Mesenchymal stem cell (in vitro differentiated cells and primary cell): ENCODE data around the gene PLAC1.

Source experiments
- DNase-seq: peaks from one replicate; pipeline ENCODE4 v3.0.0-alpha.2; 2013
- H2AFZ ChIP-seq: one replicate; pipeline ENCODE4 v1.6.1; 2013; ENCODE audit warnings: low read depth, mild to moderate bottlenecking, control low read depth, inconsistent platforms, low read length, moderate library complexity
- H2AK5ac ChIP-seq: 2 replicates; pipeline ENCODE4 v1.6.1; 2013; ENCODE audit warnings: low read length, moderate library complexity, mild to moderate bottlenecking, inconsistent platforms; ENCODE audit not compliant: severe bottlenecking
- H2BK120ac ChIP-seq: one replicate; pipeline ENCODE4 v1.6.1; 2013; ENCODE audit warnings: low read depth, mild to moderate bottlenecking, inconsistent platforms, low read length, moderate library complexity
- H2BK12ac ChIP-seq, 2 experiments: one replicate each; pipeline ENCODE4 v1.6.1; 2013; ENCODE audit warnings: inconsistent platforms in 2 of 2, low read length in 2 of 2, mild to moderate bottlenecking in 2 of 2, moderate library complexity in 2 of 2, control low read depth in 1 of 2
- H2BK15ac ChIP-seq: one replicate; pipeline ENCODE4 v1.6.1; 2013; ENCODE audit warnings: mild to moderate bottlenecking, low read depth, inconsistent platforms; ENCODE audit not compliant: poor library complexity, severe bottlenecking
- H2BK5ac ChIP-seq: 2 replicates; pipeline ENCODE4 v1.6.1; 2013; ENCODE audit warnings: low read depth, mild to moderate bottlenecking, low read length, control low read depth, inconsistent platforms; ENCODE audit not compliant: poor library complexity, severe bottlenecking
- H3K14ac ChIP-seq, 2 experiments: one replicate each; pipeline ENCODE4 v1.6.1; 2013; ENCODE audit warnings: inconsistent platforms in 2 of 2, low read length in 2 of 2, control low read depth in 1 of 2, mild to moderate bottlenecking in 1 of 2, moderate library complexity in 1 of 2
- H3K18ac ChIP-seq, 2 experiments: one replicate each; pipeline ENCODE4 v1.6.1; 2013; ENCODE audit warnings: inconsistent platforms in 2 of 2, low read length in 2 of 2, control low read depth in 1 of 2, low read depth in 1 of 2, mild to moderate bottlenecking in 1 of 2
- H3K23ac ChIP-seq, 2 experiments: one replicate each; pipeline ENCODE4 v1.6.1; 2013; ENCODE audit warnings: inconsistent platforms in 2 of 2, low read length in 2 of 2, mild to moderate bottlenecking in 2 of 2, moderate library complexity in 2 of 2, control low read depth in 1 of 2
- H3K27ac ChIP-seq: 2 replicates; pipeline ENCODE4 v1.5.1; 2013; ENCODE audit warnings: mild to moderate bottlenecking, moderate library complexity, low read length, control low read depth, inconsistent platforms; ENCODE audit not compliant: poor library complexity, severe bottlenecking
- H3K27me3 ChIP-seq, 2 experiments: 2 replicates each; pipeline versions ENCODE4 v1.6.1 to v1.7.0; 2013; ENCODE audit warnings: low read length in 2 of 2, mild to moderate bottlenecking in 2 of 2, moderate library complexity in 2 of 2, control low read depth in 1 of 2, inconsistent platforms in 1 of 2; ENCODE audit not compliant: control insufficient read depth in 1 of 2, insufficient read depth in 1 of 2
- H3K36me3 ChIP-seq, 2 experiments: 2 replicates each; pipeline versions ENCODE4 v1.6.1 to v1.7.0; 2013; ENCODE audit warnings: low read length in 2 of 2, control low read depth in 1 of 2, inconsistent platforms in 1 of 2, low read depth in 1 of 2, mild to moderate bottlenecking in 1 of 2; ENCODE audit not compliant: insufficient read depth in 2 of 2, control insufficient read depth in 1 of 2
- H3K4ac ChIP-seq, 2 experiments: one replicate each; pipeline ENCODE4 v1.6.1; 2013; ENCODE audit warnings: inconsistent platforms in 2 of 2, low read length in 2 of 2, mild to moderate bottlenecking in 2 of 2, moderate library complexity in 2 of 2, control low read depth in 1 of 2, low read depth in 1 of 2
- H3K4me1 ChIP-seq: 2 replicates; pipeline ENCODE4 v1.6.1; 2013; ENCODE audit warnings: low read depth, low read length, control low read depth; ENCODE audit not compliant: control insufficient read depth, insufficient read depth
- H3K4me2 ChIP-seq: 2 replicates; pipeline ENCODE4 v1.6.1; 2013; ENCODE audit warnings: low read length, mild to moderate bottlenecking, inconsistent platforms; ENCODE audit not compliant: poor library complexity, severe bottlenecking
- H3K4me3 ChIP-seq, 2 experiments: 2 replicates each; pipeline versions ENCODE4 v1.5.1 to v1.7.0; 2013; ENCODE audit warnings: low read length in 2 of 2, mild to moderate bottlenecking in 2 of 2, control low read depth in 1 of 2, low read depth in 1 of 2; ENCODE audit not compliant: insufficient read depth in 1 of 2
- H3K79me1 ChIP-seq: replicated peaks from 2 replicates; pipeline ENCODE4 v1.6.1; 2013; ENCODE audit warnings: mild to moderate bottlenecking, control low read depth, low read length, inconsistent platforms; ENCODE audit not compliant: poor library complexity, severe bottlenecking
- H3K9ac ChIP-seq: 2 replicates; pipeline ENCODE4 v1.7.0; 2013; ENCODE audit warnings: mild to moderate bottlenecking, low read length, moderate library complexity
- H3K9me3 ChIP-seq: 2 replicates; pipeline ENCODE4 v1.7.0; 2013; ENCODE audit warnings: mild to moderate bottlenecking, low read length; ENCODE audit not compliant: control insufficient read depth
- H4K8ac ChIP-seq: one replicate; pipeline ENCODE4 v1.6.1; 2013; ENCODE audit warnings: inconsistent platforms, mild to moderate bottlenecking, low read length, moderate library complexity
- H4K91ac ChIP-seq: one replicate; pipeline ENCODE4 v1.6.1; 2013; ENCODE audit warnings: mild to moderate bottlenecking, low read length, inconsistent platforms
- WGBS: methylation state at CpG from one replicate; pipeline ENCODE4 v1.1.7; 2013; ENCODE audit warnings: mixed read lengths; 5-methylcytosine and 5-hydroxymethylcytosine counted together

The PLAC1 gene

DNA sequence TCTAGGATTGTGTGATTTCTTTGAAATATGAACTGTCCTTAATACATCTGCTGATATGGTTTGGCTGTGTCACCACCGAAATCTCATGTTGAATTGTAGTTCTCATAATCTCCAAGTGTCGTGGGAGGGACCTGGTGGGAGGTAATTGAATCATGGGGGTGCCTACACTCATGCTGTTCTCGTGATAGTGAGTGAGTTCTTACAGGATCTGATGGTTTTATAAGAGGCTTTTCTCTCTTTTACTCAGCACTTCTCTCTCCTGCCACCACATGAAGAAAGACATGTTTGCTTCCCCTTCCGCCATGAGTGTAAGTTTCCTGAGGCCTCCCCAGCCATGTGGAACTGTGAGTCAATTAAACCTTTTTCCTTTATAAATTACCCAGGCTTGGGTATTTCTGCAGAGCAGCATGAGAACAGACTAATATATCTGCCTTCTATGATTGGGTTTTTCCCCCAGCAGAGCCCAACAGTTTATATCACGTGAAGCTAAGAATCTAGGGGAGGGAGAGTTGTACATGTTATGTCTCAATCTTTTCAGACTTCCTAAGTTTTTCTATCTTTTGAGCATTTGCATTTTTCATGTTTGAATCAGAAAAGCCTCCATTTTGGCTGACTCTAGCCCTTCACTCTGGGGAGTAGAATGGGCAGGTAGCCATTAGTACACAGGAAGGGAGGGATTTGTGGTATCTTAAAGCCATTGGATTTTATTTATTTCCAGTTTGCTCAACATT is 58.9 kb downstream of the PLAC1 start:
- no peaks in the 10 kb centered on the region for H3K4me1 ChIP-seq

DNA sequence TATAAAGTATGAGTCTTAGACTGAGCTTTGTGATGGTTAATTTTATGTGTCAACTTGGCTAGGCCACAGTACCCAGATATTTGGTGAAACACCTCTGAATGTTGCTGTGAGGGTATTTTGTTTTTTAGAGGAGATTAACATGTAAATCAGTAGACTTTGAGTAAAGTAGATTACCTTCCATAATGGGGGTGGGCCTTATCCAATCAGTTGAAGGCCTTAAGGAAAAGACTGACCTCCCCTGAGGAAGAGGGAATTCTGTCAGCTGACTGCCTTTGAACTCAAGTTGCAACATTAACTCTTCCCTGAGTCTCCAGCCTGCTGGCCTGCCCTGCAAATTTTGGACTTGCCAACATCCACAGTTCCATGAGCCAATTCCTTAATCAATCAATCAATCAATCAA is 66.0 kb downstream of the PLAC1 start:
- Histone ChIP-seq H3K4me3 (no peak overlapping the region), H3K4me2 (no peak overlapping the region), H3K23ac (no peak overlapping the region), H2BK120ac (no peak overlapping the region), H3K9me3 (no peaks in the 10 kb centered on the region), H4K91ac (no peak overlapping the region), H2BK12ac (no peak overlapping the region), H3K9ac (no peak overlapping the region), H3K79me1 (no peaks in the 10 kb centered on the region), H2BK5ac (no peak overlapping the region), H3K4ac (no peak overlapping the region), H3K14ac (no peak overlapping the region), H3K36me3 (no peaks in the 10 kb centered on the region), H3K4me1 (no peaks in the 10 kb centered on the region), H2AFZ (no peak overlapping the region), H3K27me3 (peaks cover 0 to 20% of the 10 kb centered on the region in 2 experiments), H3K27ac (no peak overlapping the region), H2AK5ac (no peak overlapping the region), H4K8ac (no peak overlapping the region), H3K18ac (no peak overlapping the region), H2BK15ac (no peak overlapping the region)
- no peak for DNase-seq

More for the DNA sequence above, 58.9 kb downstream of the PLAC1 start:
- Histone ChIP-seq H3K79me1 (no peaks in the 10 kb centered on the region), H3K4ac (no peak overlapping the region), H2BK15ac (no peak overlapping the region), H4K91ac (no peak overlapping the region), H2AK5ac (no peak overlapping the region), H3K9me3 (no peaks in the 10 kb centered on the region), H3K27me3 (peaks cover 0 to 19% of the 10 kb centered on the region in 2 experiments), H3K9ac (peak overlapping the region; percentile 63), H3K23ac (no peak overlapping the region), H3K14ac (no peak overlapping the region), H3K27ac (no peak overlapping the region), H2BK12ac (no peak overlapping the region), H3K18ac (no peak overlapping the region), H2BK5ac (no peak overlapping the region), H3K4me2 (no peak overlapping the region), H2AFZ (no peak overlapping the region), H2BK120ac (no peak overlapping the region), H3K36me3 (no peaks in the 10 kb centered on the region), H4K8ac (no peak overlapping the region), H3K4me3 (no peak overlapping the region)
- peak; percentile 29 for DNase-seq
- WGBS: 89% methylated on average over 3 of the region's 5 CpGs

DNA sequence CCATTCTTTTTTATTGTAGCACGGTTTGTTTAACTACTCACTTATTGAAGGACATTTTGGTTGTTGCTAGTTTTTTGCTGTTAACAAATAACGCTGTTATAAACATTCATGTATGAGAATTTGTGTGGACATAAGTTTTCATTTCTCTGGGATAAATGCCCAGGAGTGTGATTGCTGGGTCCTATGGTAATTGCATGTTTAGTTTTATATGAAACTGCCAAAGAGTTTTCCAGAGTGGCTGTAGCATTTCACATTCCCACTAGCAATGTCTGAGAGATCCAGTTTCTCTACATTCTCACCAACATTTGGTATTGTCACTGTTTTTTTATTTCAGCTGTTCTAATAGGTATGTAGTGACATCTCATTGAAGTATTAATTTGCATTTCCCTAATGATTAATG is 66.8 kb downstream of the PLAC1 start:
- no peaks in the 10 kb centered on the region for H3K79me1 ChIP-seq
- WGBS: 94% methylated on average over 2 of the region's 2 CpGs
- H3K27ac ChIP-seq: no peak overlapping the region
- H2AFZ ChIP-seq: no peak overlapping the region
- no peaks in the 10 kb centered on the region for H3K9me3 ChIP-seq
- peaks cover 0 to 17% of the 10 kb centered on the region in 2 experiments for H3K27me3 ChIP-seq
- no peak for DNase-seq
- no peak overlapping the region for H2AK5ac ChIP-seq
- H2BK120ac ChIP-seq: no peak overlapping the region
- H3K4me3 ChIP-seq: no peak overlapping the region
- H3K4me2 ChIP-seq: no peak overlapping the region
- H2BK12ac ChIP-seq: no peak overlapping the region
- no peak overlapping the region for H3K14ac ChIP-seq
- no peak overlapping the region for H3K9ac ChIP-seq
- H4K8ac ChIP-seq: no peak overlapping the region
- no peaks in the 10 kb centered on the region for H3K4me1 ChIP-seq
- no peak overlapping the region for H3K18ac ChIP-seq
- H3K36me3 ChIP-seq: no peaks in the 10 kb centered on the region
- no peak overlapping the region for H3K23ac ChIP-seq
- H2BK15ac ChIP-seq: no peak overlapping the region
- H4K91ac ChIP-seq: no peak overlapping the region
- H2BK5ac ChIP-seq: no peak overlapping the region
- H3K4ac ChIP-seq: no peak overlapping the region

DNA sequence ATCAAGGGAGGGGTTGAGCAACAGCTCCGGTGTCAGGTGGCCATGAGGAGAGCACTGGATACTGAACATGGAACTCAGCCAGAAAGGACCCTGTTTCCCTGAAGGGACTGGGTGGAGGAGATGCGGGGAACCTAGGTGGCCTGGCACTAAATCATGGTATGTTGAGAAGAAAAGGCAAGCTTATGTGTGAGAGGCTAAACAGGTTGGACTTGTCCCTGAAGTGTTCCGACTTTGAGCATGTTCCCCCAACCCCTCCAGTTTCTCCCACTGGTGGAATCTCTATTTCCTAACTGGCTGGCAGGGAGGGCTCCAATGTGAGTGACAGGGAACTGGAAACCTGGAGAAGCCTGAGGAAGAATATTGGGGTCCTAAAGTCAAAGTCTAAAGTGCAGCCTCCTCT is 69.5 kb downstream of the PLAC1 start:
- Histone ChIP-seq H3K4me3 (no peak overlapping the region), H3K9ac (no peak overlapping the region), H3K23ac (no peak overlapping the region), H2BK120ac (no peak overlapping the region), H2BK15ac (no peak overlapping the region), H3K4me1 (no peaks in the 10 kb centered on the region), H2BK12ac (no peak overlapping the region), H2AK5ac (no peak overlapping the region), H3K18ac (no peak overlapping the region), H4K91ac (no peak overlapping the region), H3K14ac (no peak overlapping the region), H3K9me3 (no peaks in the 10 kb centered on the region), H2AFZ (no peak overlapping the region), H3K27me3 (peaks cover 0 to 13% of the 10 kb centered on the region in 2 experiments), H3K4me2 (no peak overlapping the region), H4K8ac (no peak overlapping the region), H3K4ac (no peak overlapping the region), H3K79me1 (no peaks in the 10 kb centered on the region), H2BK5ac (no peak overlapping the region), H3K36me3 (no peaks in the 10 kb centered on the region), H3K27ac (no peak overlapping the region)
- no peak for DNase-seq
- 100% methylated on average over 2 of the region's 3 CpGs for WGBS
